KOPT-K1 (cell line): ENCODE results near the gene ZFHX3.
"Not testable (repeated sequence)": the region's sequence is repeated elsewhere in the genome, so short reads cannot be mapped to it uniquely, and the experiment has no call there.

Experiments
- H3K27ac ChIP-seq: fragments of 200-600 bp; sonication (generic); 2 replicates; pipeline ENCODE4 v1.5.1; 2016; ENCODE audit warnings: antibody characterized with exemption, mild to moderate bottlenecking, low read depth, low read length; ENCODE audit not compliant: poor library complexity, severe bottlenecking
- H3K36me3 ChIP-seq: fragments of 200-600 bp; sonication (generic); 2 replicates; pipeline ENCODE4 v1.5.1; 2017; ENCODE audit warnings: antibody characterized with exemption, mild to moderate bottlenecking, low read length, moderate library complexity; ENCODE audit not compliant: insufficient read depth
- H3K9me3 ChIP-seq: fragments of 200-600 bp; sonication (generic); 2 replicates; pipeline ENCODE4 v1.5.1; 2017; ENCODE audit warnings: antibody characterized with exemption, low read length, mild to moderate bottlenecking; ENCODE audit not compliant: insufficient read depth, poor library complexity, severe bottlenecking

Gene ZFHX3

DNA sequence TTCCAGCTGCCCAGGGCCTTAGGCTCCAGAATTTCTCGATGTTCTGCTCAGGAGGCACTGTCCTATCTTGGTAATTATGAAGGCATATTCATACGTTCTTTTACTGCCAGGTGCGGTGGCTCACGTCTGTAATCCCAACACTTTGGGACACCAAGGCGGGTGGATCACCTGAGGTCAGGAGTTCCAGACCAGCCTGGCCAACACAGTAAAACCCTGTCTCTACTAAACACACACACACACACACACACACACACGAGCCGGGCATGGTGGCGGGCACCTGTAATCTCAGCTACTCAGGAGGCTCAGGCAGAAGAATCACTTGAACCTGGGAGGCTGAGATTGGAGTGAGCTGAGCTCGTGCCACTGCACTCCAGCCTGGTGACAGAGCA is 52.1 kb downstream of the ZFHX3 start:
- H3K27ac ChIP-seq, H3K9me3 ChIP-seq, H3K36me3 ChIP-seq: not testable (repeated sequence)

DNA sequence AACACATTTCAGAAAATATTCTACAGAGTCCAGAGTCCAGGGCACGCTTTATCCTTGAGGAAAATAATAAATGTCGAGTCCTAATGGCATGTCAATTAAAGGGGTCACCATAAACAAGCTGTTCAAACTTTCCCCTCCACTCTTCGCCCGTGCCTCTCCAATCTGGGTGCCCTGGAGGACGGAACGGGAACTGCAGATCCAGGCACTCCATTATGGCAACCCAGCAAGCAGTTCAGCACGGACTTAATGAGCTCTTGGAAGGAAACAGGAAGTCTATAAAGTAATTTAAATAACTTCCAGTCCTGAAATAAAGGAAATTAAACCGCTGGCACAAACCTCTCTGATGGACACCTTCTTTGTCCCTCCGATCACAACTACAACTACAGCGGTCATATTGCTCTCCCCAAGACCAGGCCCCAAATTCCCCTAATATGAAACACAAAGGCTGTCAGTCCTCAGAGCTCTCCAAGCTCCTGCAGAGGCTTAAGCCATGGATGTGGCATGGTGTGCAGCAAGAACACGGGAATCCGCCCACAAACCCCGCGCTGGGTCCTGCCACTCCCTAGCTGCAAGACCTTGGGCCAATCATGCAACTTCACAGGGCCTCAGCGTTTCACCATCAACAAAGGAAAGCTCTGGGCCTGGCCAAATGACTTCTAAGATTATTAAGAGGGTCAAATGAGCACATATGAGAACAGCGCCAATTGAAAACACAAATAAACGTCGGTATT is 52.6 kb downstream of the ZFHX3 start:
- H3K27ac ChIP-seq = no peak overlapping the region
- peaks cover 2% of the 10 kb centered on the region for H3K9me3 ChIP-seq
- no peaks in the 10 kb centered on the region for H3K36me3 ChIP-seq

DNA sequence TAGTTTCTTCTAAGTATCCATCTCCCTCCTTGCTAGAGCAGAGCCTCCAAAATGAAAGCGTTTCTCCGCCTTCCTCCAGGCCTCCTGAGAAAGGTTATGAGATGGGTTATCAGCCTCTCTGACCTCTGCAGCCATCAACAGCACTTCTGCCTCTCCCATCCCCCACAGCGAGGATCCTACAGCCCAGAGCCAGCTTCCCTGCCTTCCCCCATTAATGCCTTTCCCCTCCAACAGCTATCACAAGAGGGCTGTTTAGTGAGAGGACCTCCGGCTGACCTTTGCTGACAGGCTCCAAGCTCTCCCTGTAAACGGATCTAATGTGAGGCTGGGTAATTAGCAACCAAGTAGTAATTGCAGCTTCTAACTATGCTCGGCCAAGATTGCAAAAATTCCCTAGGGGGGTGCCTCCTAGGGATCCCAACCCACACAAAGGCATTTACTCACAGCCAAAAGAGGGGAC is 55.8 kb downstream of the ZFHX3 start:
- H3K36me3 ChIP-seq = no peaks in the 10 kb centered on the region
- no peaks in the 10 kb centered on the region for H3K9me3 ChIP-seq
- H3K27ac ChIP-seq = no peak overlapping the region

DNA sequence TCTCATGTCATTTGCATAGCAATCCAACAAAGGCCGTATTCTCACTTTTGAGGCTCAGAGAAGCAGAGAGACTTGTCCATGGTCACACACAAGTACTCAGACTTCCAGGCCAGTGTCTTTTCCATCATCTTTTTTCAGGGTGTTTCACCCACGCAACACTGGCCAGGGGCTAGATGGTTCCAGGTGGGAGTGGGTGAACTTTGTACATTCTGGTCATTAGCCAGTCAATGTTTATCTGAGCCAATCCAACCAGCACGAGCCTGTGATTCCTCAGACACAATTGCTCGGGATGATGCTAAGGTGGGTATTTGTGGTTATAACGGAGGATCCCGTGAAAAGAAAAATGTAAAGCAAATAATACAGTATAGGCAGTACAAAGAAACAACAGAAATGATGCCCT is 56.3 kb downstream of the ZFHX3 start:
- H3K36me3 ChIP-seq = no peaks in the 10 kb centered on the region
- no peak overlapping the region for H3K27ac ChIP-seq
- no peaks in the 10 kb centered on the region for H3K9me3 ChIP-seq

DNA sequence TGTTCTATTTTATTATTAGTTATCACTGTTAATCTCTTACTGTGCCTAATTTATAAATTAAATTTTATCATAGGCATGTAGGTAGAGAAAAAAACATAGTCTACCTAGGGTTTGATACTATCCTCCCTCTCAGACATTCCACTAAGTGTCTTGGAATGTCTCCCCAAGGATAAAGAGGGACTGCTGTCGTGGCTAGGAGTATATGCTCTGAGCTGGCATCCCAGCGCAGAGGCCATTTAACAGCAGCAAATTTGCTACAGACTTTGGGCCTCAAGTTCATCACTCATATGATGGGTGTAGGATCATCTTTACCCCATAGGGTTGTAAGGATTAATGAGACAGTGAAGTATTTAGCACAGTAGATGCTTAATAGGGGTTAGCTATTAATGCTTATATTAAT is 56.7 kb downstream of the ZFHX3 start:
- no peaks in the 10 kb centered on the region for H3K36me3 ChIP-seq
- no peak overlapping the region for H3K27ac ChIP-seq
- H3K9me3 ChIP-seq = no peaks in the 10 kb centered on the region

DNA sequence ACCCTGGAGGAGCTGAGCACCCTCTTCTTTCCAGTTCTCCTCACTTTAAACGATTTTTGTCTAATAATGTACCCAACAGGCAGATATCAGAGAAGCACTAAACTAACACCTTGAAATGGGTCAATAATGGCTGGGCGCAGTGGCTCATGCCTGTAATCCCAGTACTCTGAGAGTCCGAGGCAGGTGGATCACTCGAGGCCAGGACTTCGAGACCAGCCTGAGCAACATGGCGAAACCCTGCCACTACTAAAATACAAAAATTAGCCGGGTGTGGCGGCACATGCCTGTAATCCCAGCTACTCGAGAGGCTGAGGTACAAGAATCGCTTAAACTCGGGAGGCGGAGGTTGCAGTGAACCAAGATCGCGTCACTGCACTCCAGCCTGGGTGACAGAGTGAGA is 57.4 kb downstream of the ZFHX3 start:
- Histone ChIP-seq H3K9me3 (no peaks in the 10 kb centered on the region), H3K36me3 (no peaks in the 10 kb centered on the region), H3K27ac (no peak overlapping the region)

DNA sequence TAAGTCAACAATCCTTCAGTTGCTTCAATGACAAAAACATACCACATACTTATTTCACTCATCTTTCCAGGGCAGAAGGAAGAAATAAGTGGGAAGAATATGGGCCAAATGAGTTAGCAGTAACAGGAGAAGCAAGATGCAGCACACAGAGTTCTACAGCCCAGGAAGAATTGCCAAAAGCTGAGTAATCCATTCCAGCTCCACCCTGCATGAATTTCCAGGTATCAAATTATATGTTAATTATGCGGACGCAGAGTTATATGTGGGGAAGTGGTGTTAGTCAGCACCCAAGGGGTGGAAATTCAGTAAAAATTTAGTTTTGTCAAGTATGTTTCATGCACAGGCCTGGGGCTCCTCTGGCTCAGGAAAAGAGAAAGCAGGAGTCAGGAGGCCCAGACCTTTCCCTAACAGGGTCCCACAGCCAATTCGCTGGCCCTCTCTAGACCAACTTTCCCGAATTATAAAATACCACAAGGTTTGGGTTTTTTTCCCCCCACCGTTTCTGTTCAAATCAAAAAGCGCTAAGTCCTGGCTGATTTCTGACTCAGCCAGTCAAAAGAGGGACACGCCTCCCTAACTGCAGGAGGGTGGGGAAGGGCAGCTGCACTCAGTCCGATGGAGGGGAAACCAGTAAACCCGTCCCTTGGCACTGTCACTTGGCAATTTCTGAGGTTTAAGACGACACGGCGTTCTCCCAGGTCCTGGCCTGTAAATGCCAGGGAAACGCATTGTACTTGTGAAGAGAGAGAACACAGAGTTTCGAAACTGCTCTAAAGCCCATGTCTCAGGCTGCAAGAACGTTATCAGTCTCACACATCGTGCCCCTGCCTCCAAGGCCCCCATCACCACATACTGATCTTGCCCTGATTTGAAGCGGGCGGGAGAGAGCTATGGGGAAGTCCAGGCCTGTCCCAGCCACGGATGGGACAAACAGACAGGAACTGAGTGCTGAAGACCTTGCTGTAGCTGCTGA is 58.1 kb downstream of the ZFHX3 start:
- Histone ChIP-seq H3K9me3 (no peaks in the 10 kb centered on the region), H3K36me3 (no peaks in the 10 kb centered on the region), H3K27ac (no peak overlapping the region)

DNA sequence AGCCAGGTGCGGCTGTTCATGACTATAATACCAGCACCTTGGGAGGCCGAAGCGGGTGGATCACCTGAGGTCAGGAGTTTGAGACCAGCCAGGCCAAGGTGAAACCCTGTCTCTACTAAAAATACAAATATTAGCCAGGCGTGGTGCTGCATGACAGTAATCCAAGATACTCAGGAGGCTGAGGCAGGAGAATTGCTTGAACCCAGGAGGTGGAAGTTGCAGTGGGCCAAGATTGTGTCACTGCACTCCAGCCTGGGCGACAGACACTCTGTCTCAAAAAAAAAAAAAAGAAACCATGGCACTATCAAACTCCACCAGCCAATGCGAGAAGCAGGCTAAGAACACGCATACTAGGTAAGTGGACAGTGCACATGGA is 58.7 kb downstream of the ZFHX3 start:
- H3K27ac ChIP-seq, H3K36me3 ChIP-seq, H3K9me3 ChIP-seq: not testable (repeated sequence)

DNA sequence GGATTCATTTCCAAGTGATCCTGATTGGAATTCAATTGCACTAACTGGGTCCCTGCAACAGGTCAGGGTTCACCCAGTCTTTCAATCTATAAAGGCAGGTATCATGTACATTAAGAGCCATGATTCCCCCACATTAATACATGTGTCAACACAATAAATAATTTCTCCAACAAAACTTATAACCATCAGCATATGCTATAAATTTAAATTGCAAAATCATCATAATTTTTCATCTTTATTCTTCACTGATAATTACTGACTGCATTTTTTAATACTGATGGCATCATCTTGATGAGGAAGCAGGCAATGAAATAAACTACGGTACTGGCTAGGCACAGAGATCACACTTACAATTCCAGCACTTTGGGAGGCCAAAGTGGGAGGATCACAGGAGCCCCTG is 59.4 kb downstream of the ZFHX3 start:
- Histone ChIP-seq H3K27ac (no peak overlapping the region), H3K36me3 (no peaks in the 10 kb centered on the region), H3K9me3 (no peaks in the 10 kb centered on the region)

DNA sequence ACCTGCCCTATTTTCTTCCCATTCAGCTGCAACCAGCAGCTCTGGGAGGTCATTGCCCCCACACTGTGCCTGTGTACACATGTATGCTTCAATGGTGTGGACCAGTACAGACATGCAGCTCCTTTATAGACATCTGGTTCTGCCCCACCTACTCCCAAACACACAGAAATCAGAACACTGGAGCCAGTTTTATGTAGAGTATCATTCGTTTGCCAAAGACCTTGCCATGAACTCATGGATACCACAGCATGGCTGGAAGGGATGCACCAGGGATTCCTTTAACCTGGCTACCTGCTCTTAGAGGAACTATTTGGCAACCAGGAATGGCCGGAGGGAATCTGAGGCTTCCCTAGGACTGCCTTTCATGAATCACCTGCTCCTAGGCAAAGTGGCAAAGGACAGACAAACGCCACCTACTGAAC is 60.4 kb downstream of the ZFHX3 start:
- Histone ChIP-seq H3K27ac (no peak overlapping the region), H3K9me3 (no peaks in the 10 kb centered on the region), H3K36me3 (no peaks in the 10 kb centered on the region)

DNA sequence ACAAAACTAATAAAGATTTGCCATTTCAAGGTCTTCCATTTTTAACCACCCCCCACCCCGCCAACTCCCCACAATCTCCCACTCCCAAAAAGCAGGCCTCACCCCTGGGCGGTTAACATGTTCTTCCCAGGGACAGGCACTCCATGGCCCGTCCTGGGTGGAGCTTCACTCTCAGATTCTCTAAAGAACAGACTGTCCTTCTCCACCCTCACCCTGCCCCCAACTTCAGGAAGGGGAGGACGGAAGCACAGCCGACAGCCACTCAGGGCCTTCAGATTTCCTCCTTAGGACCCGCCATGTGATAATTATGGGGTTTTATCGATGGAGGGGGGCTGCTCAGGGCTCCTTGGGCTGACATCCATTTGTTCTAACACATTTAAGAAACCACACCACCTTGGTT is 61.9 kb downstream of the ZFHX3 start:
- Histone ChIP-seq H3K9me3 (no peaks in the 10 kb centered on the region), H3K27ac (no peak overlapping the region), H3K36me3 (no peaks in the 10 kb centered on the region)

DNA sequence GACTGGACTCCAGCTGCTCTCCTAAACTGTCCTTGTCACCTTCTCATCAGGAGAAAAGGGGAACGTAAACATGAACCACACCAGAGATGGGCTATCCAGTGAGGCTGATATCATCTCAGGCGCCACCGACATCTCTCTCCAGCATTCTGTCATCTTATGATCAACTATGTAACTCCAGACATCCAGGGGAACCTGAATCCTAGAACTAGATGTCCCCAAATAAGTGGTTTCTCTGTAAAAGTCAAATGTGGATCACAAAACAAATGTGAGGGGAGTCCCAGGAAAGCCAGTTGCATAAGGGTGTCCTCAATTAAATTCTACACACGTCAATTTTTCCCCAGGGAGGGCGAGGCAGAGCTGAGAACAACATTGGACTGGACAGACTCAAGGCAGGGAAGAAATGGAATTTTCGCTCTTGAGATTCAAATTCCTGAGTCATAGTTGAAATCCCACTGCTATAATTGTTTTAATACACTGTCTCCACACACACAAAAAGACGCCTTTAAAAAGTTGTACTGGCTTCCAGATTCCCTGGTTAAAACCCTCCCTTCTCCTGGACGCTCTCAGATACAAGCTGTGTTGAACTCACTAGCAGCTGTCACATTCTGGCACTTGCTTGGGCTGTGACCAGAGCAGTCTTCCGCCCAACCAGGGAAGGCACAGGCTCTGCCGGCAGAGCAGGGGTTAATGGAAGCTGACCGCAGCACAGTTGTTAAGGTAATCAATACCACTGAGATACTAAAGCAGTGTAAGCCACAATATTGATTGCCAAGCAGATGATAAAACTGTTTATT is 62.6 kb downstream of the ZFHX3 start:
- Histone ChIP-seq H3K27ac (no peak overlapping the region), H3K9me3 (no peaks in the 10 kb centered on the region), H3K36me3 (no peaks in the 10 kb centered on the region)

DNA sequence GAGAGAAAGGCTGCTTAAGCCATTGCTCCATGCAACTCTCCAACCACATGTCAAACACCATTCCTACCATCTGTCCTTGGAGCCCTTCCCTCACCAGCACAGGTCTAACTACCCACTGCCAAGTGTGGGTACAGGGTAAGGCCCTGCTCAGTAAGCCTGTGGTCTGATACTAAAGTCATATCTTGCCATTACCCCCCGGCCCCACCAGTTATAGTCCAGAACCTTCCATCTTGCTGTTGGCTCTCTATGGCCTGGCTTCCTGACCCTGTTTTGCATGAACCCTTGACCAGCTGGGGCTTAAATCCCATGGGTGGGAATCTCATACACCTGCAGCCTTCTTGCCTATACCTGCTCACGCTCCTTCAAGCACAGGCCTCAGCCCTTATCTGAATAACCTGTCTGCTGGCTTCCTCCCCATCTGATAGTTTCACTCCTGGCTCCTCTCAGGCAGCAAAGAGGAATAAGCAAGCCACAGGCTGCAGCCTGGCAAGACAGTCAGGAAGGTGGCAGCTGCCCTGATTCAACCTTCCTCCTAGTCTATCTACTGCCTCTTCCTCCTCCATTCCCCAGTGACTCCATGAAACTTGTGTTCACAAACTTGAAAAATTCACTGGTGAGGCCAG is 64.1 kb downstream of the ZFHX3 start:
- Histone ChIP-seq H3K9me3 (no peaks in the 10 kb centered on the region), H3K36me3 (no peaks in the 10 kb centered on the region), H3K27ac (no peak overlapping the region)

DNA sequence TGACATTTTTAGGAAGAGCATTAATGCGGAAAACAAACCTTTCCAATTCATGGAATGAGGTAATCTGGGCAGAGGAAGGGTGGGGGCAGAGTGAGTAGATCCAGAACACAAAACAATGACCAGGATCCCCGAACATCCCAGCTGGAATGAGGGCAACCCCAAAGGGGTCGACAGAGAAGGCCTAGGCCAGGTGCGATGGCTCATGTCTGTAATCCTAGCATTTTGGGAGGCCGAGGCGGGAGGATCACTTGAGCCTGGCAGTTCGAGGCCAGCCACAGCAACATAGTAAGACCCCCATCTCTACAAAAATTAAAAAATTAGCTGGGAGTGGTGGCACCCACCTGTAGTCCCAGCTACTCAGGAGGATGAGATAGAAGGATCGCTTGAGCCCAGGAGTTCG is 64.7 kb downstream of the ZFHX3 start:
- Histone ChIP-seq H3K36me3 (no peaks in the 10 kb centered on the region), H3K27ac (no peak overlapping the region), H3K9me3 (no peaks in the 10 kb centered on the region)

DNA sequence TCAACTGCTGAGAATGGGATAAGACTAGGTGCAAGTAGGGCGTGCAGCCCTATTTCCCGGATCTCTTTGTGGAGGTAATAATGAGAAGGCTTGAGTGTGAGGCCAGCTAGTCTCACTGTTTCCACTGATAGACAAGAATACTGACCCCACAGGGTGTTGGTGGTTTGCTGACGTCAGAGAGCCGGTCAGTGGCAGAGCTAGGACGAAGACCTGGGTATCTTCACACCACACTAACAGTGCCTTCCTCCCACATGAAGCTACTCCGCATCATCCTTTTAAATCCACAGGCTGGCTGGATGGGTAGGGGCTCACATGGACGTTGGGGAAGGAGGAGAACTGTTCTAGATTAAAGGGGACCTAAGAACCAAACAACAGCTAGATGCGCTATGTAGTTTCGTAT is 68.0 kb downstream of the ZFHX3 start:
- no peaks in the 10 kb centered on the region for H3K9me3 ChIP-seq
- no peaks in the 10 kb centered on the region for H3K36me3 ChIP-seq
- H3K27ac ChIP-seq = no peak overlapping the region
